GM08714 (cell line): ENCODE data around the gene INPP4B.

Source experiments
- H3K4me3 ChIP-seq: fragments of 200-500 bp; sonication (Bioruptor generic); 2 replicates; pipeline ENCODE4 v1.5.1; 2014; ENCODE audit warnings: mild to moderate bottlenecking, low read length, inconsistent platforms
- ZNF274 ChIP-seq: IDR thresholded peaks from 2 replicates; pipeline ENCODE4 v1.6.1; 2012; ENCODE audit warnings: mild to moderate bottlenecking, low read depth, low read length

Gene INPP4B

GRCh38 chr4:142637614-142638013 is 208.5 kb downstream of the INPP4B start:
- no peak for TF ChIP-seq ZNF274
- H3K4me3 ChIP-seq: no peak overlapping the region

- no peak for TF ChIP-seq ZNF274
- H3K4me3 ChIP-seq: no peak overlapping the region
These were observed 214.3 kb downstream of the INPP4B start for GRCh38 chr4:142631836-142632235.

- TF ChIP-seq ZNF274: no peak
- H3K4me3 ChIP-seq: no peak overlapping the region
These were observed 230.8 kb downstream of the INPP4B start for GRCh38 chr4:142615324-142615665.

- no peak overlapping the region for H3K4me3 ChIP-seq
- TF ChIP-seq ZNF274: no peak
These were observed 231.3 kb downstream of the INPP4B start for GRCh38 chr4:142614621-142615323.

GRCh38 chr4:142607976-142608375 is 238.1 kb downstream of the INPP4B start:
- TF ChIP-seq ZNF274: no peak
- H3K4me3 ChIP-seq: no peak overlapping the region

GRCh38 chr4:142600952-142601351 is 245.1 kb downstream of the INPP4B start:
- TF ChIP-seq ZNF274: no peak

GRCh38 chr4:142598132-142598531 is 248.0 kb downstream of the INPP4B start:
- H3K4me3 ChIP-seq: no peak overlapping the region
- no peak for TF ChIP-seq ZNF274

More at GRCh38 chr4:142600952-142601351, 245.1 kb downstream of the INPP4B start:
- H3K4me3 ChIP-seq: no peak overlapping the region

- H3K4me3 ChIP-seq: no peak overlapping the region
- TF ChIP-seq ZNF274: no peak
These were observed 249.5 kb downstream of the INPP4B start for GRCh38 chr4:142596595-142596994.

- no peak overlapping the region for H3K4me3 ChIP-seq
- no peak for TF ChIP-seq ZNF274
These were observed 250.0 kb downstream of the INPP4B start for GRCh38 chr4:142596121-142596520.

GRCh38 chr4:142595222-142595871 is 250.8 kb downstream of the INPP4B start:
- TF ChIP-seq ZNF274: no peak
- H3K4me3 ChIP-seq: no peak overlapping the region

GRCh38 chr4:142585411-142585810 is 260.7 kb downstream of the INPP4B start:
- H3K4me3 ChIP-seq: no peak overlapping the region
- TF ChIP-seq ZNF274: no peak

- TF ChIP-seq ZNF274: no peak
- H3K4me3 ChIP-seq: no peak overlapping the region
These were observed 262.4 kb downstream of the INPP4B start for GRCh38 chr4:142583708-142584107.

GRCh38 chr4:142582340-142582739 is 263.8 kb downstream of the INPP4B start:
- no peak for TF ChIP-seq ZNF274
- H3K4me3 ChIP-seq: no peak overlapping the region

GRCh38 chr4:142581881-142582280 is 264.2 kb downstream of the INPP4B start:
- no peak overlapping the region for H3K4me3 ChIP-seq
- TF ChIP-seq ZNF274: no peak

GRCh38 chr4:142579443-142579842 is 266.7 kb downstream of the INPP4B start:
- TF ChIP-seq ZNF274: no peak
- no peak overlapping the region for H3K4me3 ChIP-seq
